NCI-H1105 treated with DMSO at 0.1 percent for 48 hours (cell line): ENCODE data around the gene HS3ST4.
A peak's percentile ranks its signal among the peaks of the same experiment; 100 is the strongest.

ENCODE experiments used
- DNase-seq: peaks from one replicate; lab custom pipeline; 2025; lab: John Stamatoyannopoulos, UW

The HS3ST4 gene

DNA sequence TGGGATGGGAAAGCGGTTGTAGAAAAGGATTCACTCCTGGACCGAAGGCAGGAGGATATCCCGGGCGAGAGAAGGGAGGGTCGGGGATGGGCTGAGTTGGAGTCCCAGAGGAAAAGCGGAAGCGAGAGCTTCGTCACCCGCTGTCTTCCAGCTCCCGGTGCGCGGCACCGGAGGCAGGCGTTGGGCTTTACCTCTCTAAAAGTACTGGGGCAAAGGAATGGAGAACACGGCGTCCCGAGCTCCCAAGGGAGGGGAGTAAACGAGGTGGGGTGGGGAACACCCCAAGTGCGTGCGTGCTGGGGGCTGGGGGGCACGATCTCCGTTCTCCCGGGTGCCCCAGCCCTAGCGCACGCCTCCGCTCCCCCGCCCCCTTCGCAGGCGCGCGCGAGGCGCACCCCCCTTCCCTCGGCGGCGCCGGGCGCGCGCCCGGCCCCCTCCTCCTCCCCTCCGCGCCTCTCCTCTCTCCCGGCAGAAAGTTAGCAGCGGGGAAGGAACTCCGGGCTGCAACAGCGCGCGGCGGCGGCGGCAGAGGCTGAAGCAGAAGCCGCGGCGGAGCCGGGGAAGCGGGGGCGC lies at the start of gene HS3ST4:
TSS of gene HS3ST4 (plus strand) at position 441 of the 573 bp plus-strand sequence.
- peak; percentile 14 for DNase-seq

DNA sequence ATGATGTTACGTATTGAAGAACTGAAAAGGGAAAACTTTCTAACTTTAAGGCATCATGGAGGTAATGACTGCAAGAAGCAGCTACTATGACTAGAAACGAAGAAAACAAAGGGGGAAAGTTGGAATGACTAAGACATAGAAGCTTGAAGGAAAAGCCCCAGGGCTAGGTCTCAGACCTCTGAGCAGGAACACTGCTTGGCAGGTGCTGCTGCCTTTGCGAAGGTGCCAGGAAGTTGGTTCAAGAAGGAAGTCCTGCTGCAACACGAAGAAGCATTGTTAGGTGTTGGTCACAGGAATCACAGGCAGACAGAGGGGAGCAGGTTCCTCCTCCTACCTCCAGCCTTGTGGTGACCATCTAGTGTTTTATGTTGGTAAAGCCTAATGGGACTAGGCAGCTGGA lies 48.1 kb upstream of the HS3ST4 start:
- DNase-seq, result no peak

DNA sequence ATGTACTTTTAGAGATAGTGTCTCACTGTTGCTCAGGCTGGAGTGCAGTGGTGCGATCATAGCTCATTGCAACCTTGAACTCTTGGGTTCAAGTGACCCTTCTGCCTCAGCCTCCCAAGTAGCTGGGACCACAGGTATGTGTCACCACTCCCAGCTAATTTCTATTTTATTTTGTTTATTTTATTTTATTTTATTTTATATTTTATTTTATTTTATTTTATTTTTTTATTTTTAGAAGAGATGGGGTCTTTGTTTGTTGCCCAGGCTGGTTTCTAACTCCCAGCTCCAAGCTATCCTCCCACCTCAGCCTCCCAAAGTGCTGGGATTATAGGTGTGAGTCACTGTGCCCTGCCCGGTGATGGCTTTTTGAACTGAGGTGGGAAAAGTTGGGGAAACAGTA lies 35.1 kb upstream of the HS3ST4 start:
- no peak for DNase-seq

DNA sequence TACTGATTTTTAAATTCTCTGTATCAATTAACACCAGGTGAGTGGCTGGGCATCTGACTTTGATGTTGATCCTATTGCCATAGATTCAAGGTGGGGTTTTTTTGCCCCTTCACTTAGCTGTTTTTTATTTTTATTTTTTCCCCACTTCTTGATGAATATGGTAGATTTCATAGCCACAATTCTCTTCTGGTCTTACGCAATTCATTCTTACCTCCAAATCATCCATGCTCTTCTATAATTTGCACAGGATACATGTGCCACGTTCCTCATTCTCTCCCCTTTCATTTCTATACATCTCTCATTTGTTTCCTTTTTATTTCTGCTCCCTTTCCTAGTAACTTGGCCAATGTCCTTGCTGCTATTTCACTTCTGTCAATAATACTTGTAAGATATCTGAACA lies 14.9 kb upstream of the HS3ST4 start:
- no peak for DNase-seq

DNA sequence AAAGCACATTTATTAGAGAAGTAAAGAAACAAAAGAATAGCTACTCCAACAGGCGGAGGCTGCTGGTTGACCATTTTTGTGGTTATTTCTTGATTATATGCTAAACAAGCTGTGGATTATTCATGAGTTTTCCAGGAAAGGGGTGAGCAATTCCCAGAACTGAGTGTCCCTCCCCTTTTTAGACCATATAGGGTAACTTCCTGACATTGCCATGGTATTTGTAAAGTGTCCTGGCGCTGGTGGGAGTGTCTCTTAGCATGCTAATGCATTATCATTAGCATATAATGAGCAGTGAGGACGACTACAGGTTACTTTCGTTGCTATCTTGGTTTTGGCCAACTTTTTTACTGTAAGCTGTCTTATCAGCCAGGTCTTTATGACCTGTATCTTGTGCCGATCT lies 12.2 kb upstream of the HS3ST4 start:
- no peak for DNase-seq

DNA sequence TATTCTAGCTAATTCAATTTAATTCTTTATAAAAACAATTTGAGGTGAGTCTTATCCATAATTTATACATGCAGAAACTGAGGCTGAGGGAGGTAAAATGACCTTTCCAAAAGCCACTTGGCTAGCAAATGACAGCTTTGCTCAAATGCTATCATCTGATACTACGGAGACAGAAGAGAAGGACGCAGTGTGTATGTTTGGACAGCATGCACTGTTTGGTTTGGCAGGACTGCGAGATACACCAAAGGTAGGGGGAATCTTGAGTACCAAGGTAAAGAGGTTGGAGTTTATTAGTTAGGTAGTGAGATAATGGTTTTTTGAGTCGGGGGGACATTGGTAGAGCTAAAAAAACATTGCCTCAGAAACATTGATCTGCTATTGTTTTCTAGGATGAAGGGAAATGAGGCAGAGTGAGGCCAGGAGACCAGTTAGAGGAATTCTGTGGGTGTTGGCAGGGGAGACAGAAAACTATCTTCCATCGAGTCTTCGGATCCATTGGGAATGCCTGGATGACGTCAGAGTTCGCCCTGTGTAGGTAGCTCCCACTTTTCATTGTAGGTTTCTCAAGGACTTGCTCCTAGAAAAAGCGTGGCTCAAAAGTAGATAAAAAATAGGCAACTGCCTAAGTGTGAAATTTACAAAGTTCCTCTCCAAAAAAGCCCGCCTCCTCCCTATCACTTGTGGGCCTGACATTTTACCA lies 2.5 kb upstream of the HS3ST4 start:
- no peak for DNase-seq

DNA sequence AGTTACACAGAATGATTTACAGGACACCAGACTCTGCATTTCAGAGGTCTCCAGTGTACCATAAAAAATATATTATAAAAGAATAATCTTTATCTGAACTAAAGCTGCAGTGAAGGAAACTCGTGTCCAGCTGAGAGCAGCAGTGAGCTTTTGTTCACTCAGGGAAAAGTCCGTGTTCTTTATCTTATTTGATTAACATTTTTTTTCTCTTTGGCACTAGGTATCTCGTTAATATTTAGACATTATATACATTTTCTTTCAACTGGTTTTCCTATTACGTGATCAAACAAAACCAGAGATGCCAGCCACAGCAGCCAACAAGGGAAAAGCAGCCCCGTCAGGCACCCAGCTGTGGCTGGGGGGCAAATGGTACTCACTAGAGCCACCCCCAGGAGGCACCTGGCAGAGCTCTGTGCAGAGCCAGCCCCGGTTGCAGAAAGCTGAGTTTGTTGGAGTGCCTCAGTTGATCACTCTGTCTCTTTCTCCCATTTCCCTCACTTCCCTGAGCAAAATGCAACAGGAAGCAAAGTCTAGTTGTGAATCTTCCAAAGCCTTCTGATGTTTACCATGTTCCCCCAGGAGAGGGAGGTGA lies 1.1 kb upstream of the HS3ST4 start:
- DNase-seq, result no peak

DNA sequence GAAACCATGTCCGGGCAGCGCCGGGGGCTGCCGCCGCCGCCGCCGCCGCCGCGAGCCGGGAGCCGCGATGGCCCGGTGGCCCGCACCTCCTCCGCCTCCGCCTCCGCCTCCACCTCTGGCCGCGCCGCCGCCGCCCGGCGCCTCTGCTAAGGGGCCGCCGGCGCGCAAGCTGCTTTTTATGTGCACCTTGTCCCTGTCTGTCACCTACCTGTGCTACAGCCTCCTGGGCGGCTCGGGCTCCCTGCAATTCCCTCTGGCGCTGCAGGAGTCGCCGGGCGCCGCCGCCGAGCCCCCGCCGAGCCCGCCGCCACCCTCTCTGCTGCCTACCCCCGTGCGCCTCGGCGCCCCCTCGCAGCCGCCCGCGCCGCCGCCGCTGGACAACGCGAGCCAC lies 587 bp downstream of the HS3ST4 start:
- DNase-seq, result peak; percentile 27

DNA sequence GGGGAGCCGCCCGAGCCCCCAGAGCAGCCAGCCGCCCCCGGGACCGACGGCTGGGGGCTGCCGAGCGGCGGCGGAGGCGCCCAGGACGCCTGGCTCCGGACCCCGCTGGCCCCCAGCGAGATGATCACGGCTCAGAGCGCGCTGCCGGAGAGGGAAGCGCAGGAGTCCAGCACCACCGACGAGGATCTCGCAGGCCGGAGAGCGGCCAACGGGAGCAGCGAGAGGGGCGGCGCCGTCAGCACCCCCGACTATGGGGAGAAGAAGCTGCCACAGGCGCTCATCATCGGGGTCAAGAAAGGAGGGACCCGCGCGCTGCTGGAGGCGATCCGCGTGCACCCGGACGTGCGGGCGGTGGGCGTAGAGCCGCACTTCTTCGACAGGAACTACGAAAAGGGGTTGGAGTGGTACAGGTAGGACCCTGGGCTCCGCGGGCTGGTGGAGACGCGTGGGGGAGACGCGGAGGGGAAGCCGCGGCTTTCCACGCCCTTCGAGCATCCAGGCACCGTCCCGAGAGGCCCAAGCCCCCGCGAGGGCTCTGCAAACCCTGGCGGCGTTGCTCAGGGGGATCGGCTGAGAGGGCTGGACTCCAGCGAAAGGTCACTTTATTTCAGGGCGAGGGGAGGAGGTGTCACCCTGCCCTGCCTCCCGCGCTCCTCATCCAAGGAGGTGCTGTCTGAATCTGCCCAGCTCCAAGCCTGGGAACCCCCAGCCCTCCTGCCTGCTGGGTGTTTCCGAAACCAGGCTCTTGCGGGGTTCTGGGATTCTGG lies 1.2 kb downstream of the HS3ST4 start:
- no peak for DNase-seq

DNA sequence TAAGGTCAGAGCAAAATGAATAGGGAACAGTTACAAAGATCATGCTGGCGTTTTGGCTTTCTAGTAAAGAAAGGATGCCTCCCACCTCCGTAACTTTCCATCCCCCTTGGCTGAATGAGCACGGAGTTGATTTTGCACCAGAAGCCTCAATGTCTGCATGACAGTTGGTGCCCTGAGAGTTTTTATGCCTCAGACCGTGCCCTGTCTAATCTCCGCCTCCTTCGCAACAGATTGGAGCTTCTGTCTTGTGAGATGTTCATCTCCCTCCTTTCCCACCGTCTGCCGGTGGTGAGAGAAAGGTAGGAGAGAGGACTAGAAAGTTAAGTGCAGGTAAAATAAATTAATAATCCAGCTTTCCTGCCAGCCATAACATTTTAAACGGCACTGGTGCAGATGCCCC lies 1.9 kb downstream of the HS3ST4 start:
- DNase-seq, result peak; percentile 7

DNA sequence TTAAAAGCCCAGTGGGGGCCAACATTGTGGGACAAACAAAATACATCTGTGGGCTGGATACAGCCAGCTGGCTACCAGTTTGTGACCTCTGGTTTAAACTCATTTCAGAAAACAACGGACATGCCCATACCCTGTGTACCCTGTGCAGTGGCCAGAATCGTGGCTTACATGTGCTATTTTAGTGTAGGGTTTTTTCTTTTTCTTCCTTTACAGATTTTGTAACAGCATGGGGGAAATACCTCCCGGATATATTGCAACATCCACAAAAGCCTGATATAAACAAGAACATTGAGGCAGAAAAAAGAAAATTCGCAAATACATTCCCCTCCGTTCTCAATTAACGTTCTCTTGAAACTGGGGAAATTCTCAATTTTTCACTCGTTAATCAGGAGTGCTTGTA lies 7.3 kb downstream of the HS3ST4 start:
- no peak for DNase-seq

DNA sequence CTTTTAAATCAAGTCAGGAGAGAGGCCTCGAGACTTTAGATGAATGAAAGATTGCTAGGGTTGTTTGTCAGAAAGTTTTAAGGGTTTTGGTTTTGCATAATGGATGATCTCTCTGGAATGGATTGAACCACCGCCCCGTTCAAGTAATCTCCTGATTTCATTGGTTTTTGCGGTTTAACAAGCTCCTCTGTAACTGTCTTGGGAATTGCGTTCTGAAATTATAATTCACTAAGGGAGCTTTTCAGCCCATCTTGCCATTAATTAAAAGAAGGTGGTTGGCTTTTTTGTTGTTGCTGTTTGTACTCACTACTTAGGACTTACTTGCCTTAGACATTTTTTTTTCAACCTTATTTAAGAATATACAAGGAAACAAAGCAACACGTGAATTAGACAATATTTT lies 8.8 kb downstream of the HS3ST4 start:
- no peak for DNase-seq

DNA sequence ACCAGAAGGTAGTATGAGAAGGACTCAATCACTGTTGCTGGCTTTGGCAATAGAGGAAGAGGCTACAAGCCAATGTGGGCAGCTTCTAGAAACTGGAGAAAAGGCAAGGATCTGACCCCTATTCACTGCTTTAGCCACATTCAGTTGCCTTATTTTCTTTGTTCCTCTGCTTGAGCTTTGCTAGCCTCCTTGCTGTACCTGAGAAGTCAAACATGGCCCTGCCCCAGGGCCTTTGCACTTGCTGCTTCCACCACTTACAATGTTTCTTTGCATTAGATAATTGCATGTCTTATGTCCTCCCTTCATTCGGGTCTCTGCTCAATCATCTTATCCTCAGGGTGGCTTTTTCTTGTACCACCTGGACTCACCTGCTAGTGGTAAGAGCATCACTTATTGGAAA lies 15.8 kb downstream of the HS3ST4 start:
- DNase-seq, result no peak

DNA sequence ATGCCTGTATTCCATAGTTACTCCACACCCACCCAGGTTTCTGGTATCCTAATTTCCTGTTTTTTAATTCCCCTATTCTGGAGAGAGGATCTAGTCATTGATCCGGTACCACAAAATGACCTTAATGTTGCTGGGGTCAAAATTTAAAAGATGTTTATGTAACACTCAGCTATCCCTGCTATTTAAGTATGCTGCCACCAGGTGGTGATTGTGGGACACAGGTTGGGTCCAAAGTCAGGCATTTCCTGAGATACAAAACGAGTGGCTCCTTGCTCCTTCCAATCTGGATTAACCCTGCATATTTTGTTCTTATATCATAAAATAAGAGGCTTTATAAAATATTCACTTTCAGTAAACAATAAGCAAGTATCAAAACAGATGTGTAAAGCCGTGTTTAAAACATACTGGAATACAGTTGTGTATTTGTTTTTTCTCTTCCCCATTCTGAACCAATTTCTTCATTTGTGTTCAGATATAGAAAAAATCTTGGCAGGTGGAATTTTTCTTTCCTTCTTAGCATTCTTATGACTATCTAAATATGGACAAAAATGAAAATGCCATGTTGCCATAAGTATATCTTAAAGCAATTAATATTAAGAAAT lies 16.3 kb downstream of the HS3ST4 start:
- DNase-seq, result no peak

DNA sequence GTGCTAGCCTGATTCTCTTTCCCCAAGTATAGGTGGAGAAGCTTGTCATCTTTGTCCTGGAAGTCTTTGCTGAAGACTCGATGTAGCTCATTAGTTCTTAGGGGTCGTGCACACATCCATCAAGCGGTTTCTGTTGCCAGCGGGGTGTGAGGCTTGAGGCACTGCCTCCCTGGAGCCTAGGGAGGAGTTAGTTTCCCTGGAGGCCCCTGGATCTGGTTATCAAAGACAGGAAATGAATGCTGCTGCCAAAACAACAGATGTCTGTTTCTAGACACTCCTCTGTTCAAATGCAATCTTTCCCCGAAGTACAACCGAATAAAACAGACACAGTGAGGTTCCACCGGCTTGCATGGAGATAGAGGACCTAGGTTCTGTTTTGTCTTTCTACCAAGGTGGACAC lies 17.5 kb downstream of the HS3ST4 start:
- DNase-seq, result no peak

DNA sequence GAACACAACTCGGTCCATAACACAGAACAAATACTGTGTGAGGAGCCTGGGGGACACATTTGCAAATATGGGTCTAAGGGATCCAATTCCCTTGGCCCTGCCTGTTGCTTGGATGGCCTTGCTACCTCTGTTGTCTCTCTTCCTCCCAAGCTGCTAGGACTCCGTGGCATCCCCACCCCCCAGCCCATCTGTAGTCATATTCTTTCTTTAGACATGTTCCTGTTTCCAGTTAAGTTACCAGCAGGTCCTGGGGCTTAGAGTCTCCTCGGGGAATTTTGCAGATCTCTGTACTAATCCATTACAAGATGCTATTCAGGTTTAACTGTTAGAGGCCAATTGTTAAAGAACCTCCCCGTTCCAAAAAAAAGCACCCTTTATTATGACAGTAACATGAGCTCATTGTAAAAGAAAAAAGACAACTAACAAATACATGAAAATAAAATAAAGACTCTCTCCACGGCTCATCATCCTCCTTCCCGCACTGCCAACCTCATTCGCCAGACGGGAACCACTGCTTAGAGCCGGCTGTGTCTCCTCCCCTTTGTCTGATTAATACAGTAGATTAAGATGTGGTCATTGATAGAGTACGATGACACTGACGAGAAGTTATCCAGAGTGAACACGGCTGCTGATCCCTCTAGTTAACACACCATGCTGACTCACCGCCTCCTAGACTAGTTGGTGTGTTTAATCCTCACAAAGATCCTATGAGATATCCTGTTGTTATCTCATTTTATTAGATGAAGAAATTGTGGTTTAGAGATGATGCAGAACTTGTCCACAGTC lies 22.2 kb downstream of the HS3ST4 start:
- DNase-seq, result no peak

DNA sequence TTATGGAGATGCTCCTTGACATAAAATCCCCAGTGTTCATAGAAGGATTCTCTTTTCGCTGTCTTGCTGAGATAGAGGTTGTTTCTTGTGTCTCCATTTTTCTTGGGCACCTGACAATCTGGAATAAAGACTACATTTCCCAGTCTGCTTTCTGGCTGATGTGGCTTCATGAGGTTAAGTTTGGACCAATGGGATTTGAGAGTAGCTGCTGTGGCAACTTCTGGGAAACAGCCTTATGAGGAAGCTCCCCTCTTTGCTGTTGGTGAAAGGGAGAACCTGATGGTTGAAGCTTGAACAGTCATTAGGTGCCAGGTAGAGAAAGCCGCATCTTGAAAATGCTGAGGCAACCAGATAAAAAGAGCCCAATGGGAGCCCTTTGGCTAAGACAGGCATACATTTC lies 24.4 kb downstream of the HS3ST4 start:
- DNase-seq, result no peak

DNA sequence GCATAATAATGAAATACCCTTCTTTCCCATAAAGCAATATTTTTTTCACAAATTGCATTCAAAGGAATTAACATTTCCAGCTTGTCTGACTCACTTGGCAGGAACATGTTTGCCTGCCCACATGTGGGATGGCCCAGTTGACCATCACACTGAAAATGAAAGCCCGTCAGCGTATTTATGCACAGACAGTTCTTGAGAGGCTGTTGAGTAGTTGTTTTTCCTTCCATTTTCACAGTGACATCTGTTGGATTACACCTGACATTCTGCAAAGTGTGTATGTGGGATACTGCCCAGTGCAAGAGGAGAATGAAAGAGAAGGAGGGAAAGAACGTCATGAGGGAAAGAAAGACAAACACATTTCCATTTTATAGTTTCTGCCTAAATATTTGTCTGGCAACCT lies 29.7 kb downstream of the HS3ST4 start:
- DNase-seq, result no peak

DNA sequence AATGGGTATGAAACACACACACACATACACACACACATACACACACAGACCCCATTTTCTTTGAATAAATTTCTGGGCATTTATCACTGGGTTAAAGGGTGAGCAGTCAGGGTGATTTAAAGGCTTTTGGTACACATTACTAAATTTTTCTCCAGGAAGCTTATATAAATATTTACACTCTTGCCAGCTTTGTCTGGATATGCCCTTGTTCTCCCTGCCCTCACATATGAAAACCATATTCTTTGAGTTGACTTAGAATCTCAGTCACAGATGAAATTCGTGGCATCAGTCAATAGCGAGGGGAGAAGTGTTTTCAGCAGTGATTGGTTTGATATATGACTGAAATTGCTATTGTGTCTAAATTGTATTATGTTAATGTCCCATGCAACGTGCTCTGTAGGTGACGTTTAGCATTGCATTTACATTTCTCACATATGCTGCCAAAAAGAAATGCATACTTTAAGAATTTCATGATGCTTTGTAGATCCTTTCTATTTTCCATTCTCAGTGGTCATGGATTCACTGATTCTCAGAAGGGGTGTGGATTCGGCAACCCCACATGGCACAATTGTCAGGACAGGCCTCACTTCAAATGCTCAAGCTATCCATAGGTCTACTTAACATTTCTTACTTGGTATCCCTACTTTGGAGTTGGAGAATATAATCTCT lies 34.8 kb downstream of the HS3ST4 start:
- DNase-seq, result no peak

DNA sequence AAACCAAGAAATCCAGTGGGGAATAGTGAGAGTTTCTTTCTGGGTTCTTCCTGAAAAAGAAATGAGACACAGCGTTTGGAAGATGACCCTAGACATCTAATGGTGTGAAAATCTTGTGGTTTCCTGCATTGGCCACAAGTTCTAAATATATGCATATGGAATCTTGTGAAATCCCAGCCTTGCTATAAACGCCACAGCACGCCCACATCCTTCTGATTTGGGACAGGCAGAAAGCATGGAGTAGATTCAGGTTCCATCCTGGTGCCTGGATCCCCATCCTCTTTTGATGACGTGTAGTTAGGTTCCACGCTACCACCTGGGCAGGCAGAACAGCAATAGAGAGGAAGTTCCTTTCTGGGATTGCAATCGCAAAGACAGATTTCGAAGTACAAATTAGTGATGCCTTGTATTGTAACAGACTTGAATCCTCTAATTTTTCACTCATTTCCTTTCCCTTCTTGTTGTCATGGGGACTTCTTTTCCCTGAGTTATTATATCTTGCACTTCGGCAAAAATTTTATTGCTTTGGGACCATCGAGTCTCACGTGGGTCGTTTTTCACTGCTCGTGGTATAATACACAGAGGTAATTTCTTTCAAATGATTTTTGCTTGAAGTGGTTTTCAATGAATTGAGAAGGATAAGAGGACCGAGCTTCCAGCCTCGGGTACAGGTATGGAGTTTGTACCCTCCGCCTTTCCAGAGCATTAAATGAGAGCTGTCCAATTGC lies 37.6 kb downstream of the HS3ST4 start:
- DNase-seq, result no peak

DNA sequence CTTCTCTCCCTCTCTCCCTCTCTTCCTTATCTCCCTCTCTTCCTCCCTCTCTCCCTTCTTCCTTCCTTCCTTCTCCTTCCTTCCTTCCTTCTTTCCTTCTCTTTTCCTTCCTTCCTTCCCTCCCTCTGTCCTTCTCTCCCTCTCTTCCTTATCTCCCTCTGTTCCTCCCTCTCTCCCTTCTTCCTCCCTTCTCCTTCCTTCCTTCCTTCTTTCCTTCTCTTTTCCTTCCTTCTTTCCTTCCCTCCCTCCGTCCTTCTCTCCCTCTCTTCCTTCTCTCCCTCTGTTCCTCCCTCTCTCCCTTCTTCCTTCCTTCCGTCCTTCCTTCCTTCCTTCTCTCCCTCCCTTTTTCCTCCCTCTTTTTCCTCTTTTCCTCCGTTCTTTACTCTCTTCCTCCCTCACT lies 38.6 kb downstream of the HS3ST4 start:
- DNase-seq, result no peak
